Vagina (tissue), 2 donors: ENCODE data around the gene PCAT7. TPM values are rescaled to one million over a fixed set of nuclear protein-coding genes. Genes with fewer than 3 reads are reported as not detected.
"Not testable (repeated sequence)": the region's sequence is repeated elsewhere in the genome, so short reads cannot be mapped to it uniquely, and the experiment has no call there.

Experiments used
- DNase-seq, 2 donors: peaks; one replicate each; pipeline ENCODE4 v3.0.0-alpha.2; 2017; ENCODE audit errors: extremely low spot score in 2 of 2
- H3K27ac ChIP-seq: fragments of 200-600 bp; sonication (generic); one replicate; pipeline ENCODE4 v1.5.1; 2019
- H3K27me3 ChIP-seq: fragments of 200-600 bp; sonication (generic); one replicate; pipeline ENCODE4 v1.5.1; 2019
- H3K36me3 ChIP-seq, 2 donors: fragments of 200-600 bp; sonication (generic); one replicate each; pipeline ENCODE4 v1.5.1; 2017 to 2019
- H3K4me1 ChIP-seq: fragments of 200-600 bp; sonication (generic); one replicate; pipeline ENCODE4 v1.5.1; 2019
- H3K4me3 ChIP-seq, 2 donors: fragments of 200-600 bp; sonication (generic); 1 replicate in 1 of 2; 2 replicates in 1 of 2; pipeline ENCODE4 v1.5.1; 2016 to 2019
- H3K9me3 ChIP-seq: fragments of 200-600 bp; sonication (generic); one replicate; pipeline ENCODE4 v1.5.1; 2019
- CTCF ChIP-seq, 3 experiments: fragments of 450-650 bp in 2 of 3; fragments of 200-600 bp in 1 of 3; sonication (generic) in 1 of 3; IDR thresholded peaks; one replicate each; pipeline ENCODE4 v1.5.1; 2017 to 2019; ENCODE audit warnings: antibody characterized with exemption in 3 of 3, mild to moderate bottlenecking in 2 of 3, moderate library complexity in 2 of 3
- POLR2A ChIP-seq, 2 donors: fragments of 450-650 bp; IDR thresholded peaks; one replicate each; pipeline ENCODE4 v1.6.1; 2017; ENCODE audit warnings: antibody characterized with exemption in 2 of 2, mild to moderate bottlenecking in 2 of 2, moderate library complexity in 2 of 2
- POLR2AphosphoS5 ChIP-seq, 2 donors: sonication (generic); formaldehyde crosslinking; IDR thresholded peaks; one replicate each; pipeline ENCODE4 v1.9.0; 2017; ENCODE audit warnings: antibody characterized with exemption in 2 of 2, mild to moderate bottlenecking in 2 of 2, low read depth in 1 of 2; ENCODE audit not compliant: insufficient read depth in 1 of 2
- intact Hi-C: fragments of 100-400 bp; cut with DNase I; formaldehyde crosslinking; loops from one replicate; pipeline ENCODE4 v1.15.1; 2023
- total RNA-seq: library from RNA; depleted of rRNA; stranded (reverse); fragments of >200 nt; gene quantifications from one replicate; pipeline ENCODE4 v1.2.3, GENCODE V29; 2016

PCAT7 gene
- total RNA-seq, 1 donor from 2014 or later = not detected

- H3K4me3 ChIP-seq = no peak overlapping the region
- H3K27ac ChIP-seq = no peak overlapping the region
- intact Hi-C loops = no loop called here
- H3K36me3 ChIP-seq = no peaks in the 10 kb centered on the region
- H3K27me3 ChIP-seq = no peaks in the 10 kb centered on the region
- TF ChIP-seq CTCF (IDR thresholded peaks at IDR 0.05) = no peak
- no peak for TF ChIP-seq POLR2AphosphoS5 (IDR thresholded peaks at IDR 0.05; ENCODE audit: insufficient read depth in 1 of 2, low read depth in 1 of 2)
- TF ChIP-seq POLR2A (IDR thresholded peaks at IDR 0.05) = no peak
- no peak for DNase-seq
- H3K9me3 ChIP-seq = no peaks in the 10 kb centered on the region
- no peaks in the 10 kb centered on the region for H3K4me1 ChIP-seq
Observed at GRCh38 chr9:94581728-94582127, 26.8 kb downstream of the PCAT7 start.

GRCh38 chr9:94584555-94584954 lies 29.7 kb downstream of the PCAT7 start:
- no peak for TF ChIP-seq CTCF (IDR thresholded peaks at IDR 0.05)
- TF ChIP-seq POLR2A (IDR thresholded peaks at IDR 0.05) = no peak
- TF ChIP-seq POLR2AphosphoS5 (IDR thresholded peaks at IDR 0.05; ENCODE audit: insufficient read depth in 1 of 2, low read depth in 1 of 2) = no peak
- DNase-seq = no peak
- Histone ChIP-seq H3K4me3 (no peak overlapping the region), H3K27me3 (no peaks in the 10 kb centered on the region), H3K36me3 (no peaks in the 10 kb centered on the region), H3K27ac (no peak overlapping the region), H3K9me3 (no peaks in the 10 kb centered on the region), H3K4me1 (no peaks in the 10 kb centered on the region)
- intact Hi-C loops = no loop called here

GRCh38 chr9:94586316-94586715 lies 31.4 kb downstream of the PCAT7 start:
- intact Hi-C loops = no loop called here
- Histone ChIP-seq H3K4me1 (no peaks in the 10 kb centered on the region), H3K27ac (no peak overlapping the region), H3K36me3 (no peaks in the 10 kb centered on the region), H3K9me3 (no peaks in the 10 kb centered on the region), H3K27me3 (no peaks in the 10 kb centered on the region), H3K4me3 (no peak overlapping the region)
- no peak for DNase-seq
- TF ChIP-seq CTCF (IDR thresholded peaks at IDR 0.05) (no peak), POLR2AphosphoS5 (IDR thresholded peaks at IDR 0.05; ENCODE audit: insufficient read depth in 1 of 2, low read depth in 1 of 2) (no peak), POLR2A (IDR thresholded peaks at IDR 0.05) (no peak)

GRCh38 chr9:94586814-94587213 lies 31.9 kb downstream of the PCAT7 start:
- intact Hi-C loops = no loop called here
- TF ChIP-seq POLR2A (IDR thresholded peaks at IDR 0.05) (no peak), POLR2AphosphoS5 (IDR thresholded peaks at IDR 0.05; ENCODE audit: insufficient read depth in 1 of 2, low read depth in 1 of 2) (no peak), CTCF (IDR thresholded peaks at IDR 0.05) (no peak)
- Histone ChIP-seq H3K27ac (no peak overlapping the region), H3K27me3 (no peaks in the 10 kb centered on the region), H3K9me3 (no peaks in the 10 kb centered on the region), H3K4me1 (no peaks in the 10 kb centered on the region), H3K36me3 (no peaks in the 10 kb centered on the region), H3K4me3 (no peak overlapping the region)
- no peak for DNase-seq

GRCh38 chr9:94588681-94589080 lies 33.8 kb downstream of the PCAT7 start:
- Histone ChIP-seq H3K27me3 (no peaks in the 10 kb centered on the region), H3K27ac (no peak overlapping the region), H3K4me1 (no peaks in the 10 kb centered on the region), H3K4me3 (no peak overlapping the region), H3K36me3 (no peaks in the 10 kb centered on the region), H3K9me3 (no peaks in the 10 kb centered on the region)
- intact Hi-C loops = no loop called here
- TF ChIP-seq POLR2A (IDR thresholded peaks at IDR 0.05) (no peak), CTCF (IDR thresholded peaks at IDR 0.05) (no peak), POLR2AphosphoS5 (IDR thresholded peaks at IDR 0.05; ENCODE audit: insufficient read depth in 1 of 2, low read depth in 1 of 2) (no peak)
- no peak for DNase-seq

GRCh38 chr9:94591046-94591545 lies 36.2 kb downstream of the PCAT7 start:
- H3K4me1 ChIP-seq, H3K27ac ChIP-seq, H3K9me3 ChIP-seq, intact Hi-C loops, DNase-seq, H3K4me3 ChIP-seq, H3K36me3 ChIP-seq, H3K27me3 ChIP-seq: not testable (repeated sequence)
